K562 (cell line): ENCODE measurements around the gene OLFML2A. TPM values are rescaled to one million over a fixed set of nuclear protein-coding genes. Genes with fewer than 3 reads are reported as not detected.

Source experiments
- CBFB ChIP-seq: sonication (generic); formaldehyde crosslinking; IDR thresholded peaks from 2 replicates; pipeline ENCODE4 v1.4.0; 2020; ENCODE audit warnings: mild to moderate bottlenecking, missing genetic modification reagents
- CBX8 ChIP-seq: fragments of 200-600 bp; sonication (generic); IDR thresholded peaks from 2 replicates; pipeline ENCODE4 v1.6.1; 2012; ENCODE audit warnings: borderline replicate concordance, mixed run types, low read depth, mild to moderate bottlenecking, moderate library complexity, mixed read lengths, low read length, control low read depth, inconsistent platforms; ENCODE audit not compliant: poor library complexity, severe bottlenecking; ENCODE audit errors: extremely low read depth
- CC2D1A ChIP-seq: fragments of 450-650 bp; IDR thresholded peaks from 2 replicates; pipeline ENCODE4 v1.6.1; 2017; ENCODE audit warnings: mild to moderate bottlenecking
- CEBPZ ChIP-seq: fragments of 150-350 bp; IDR thresholded peaks from 2 replicates; pipeline ENCODE4 v1.6.1; 2014; ENCODE audit warnings: low read depth, mild to moderate bottlenecking, low read length, borderline replicate concordance
- ESRRB ChIP-seq: fragments of 250-450 bp; sonication (Bioruptor Pico); IDR thresholded peaks from 2 replicates; pipeline ENCODE4 v1.5.0; 2020; ENCODE audit warnings: mild to moderate bottlenecking, moderate library complexity, borderline replicate concordance
- JUND ChIP-seq, 2 experiments: IDR thresholded peaks; 2 replicates in 1 of 2; 3 replicates in 1 of 2; pipeline ENCODE4 v1.6.1; 2011; ENCODE audit warnings: borderline replicate concordance in 2 of 2, low read depth in 2 of 2, low read length in 2 of 2, improper control_type of control experiment in 1 of 2, missing biosample characterization in 1 of 2, missing genetic modification characterization in 1 of 2, missing genetic modification reagents in 1 of 2
- MNT ChIP-seq, 2 experiments: fragments of 450-650 bp; conservative IDR thresholded peaks; 2 replicates each; pipeline ENCODE4 v1.6.1; 2017; ENCODE audit warnings: mild to moderate bottlenecking in 2 of 2, moderate library complexity in 2 of 2
- PBX2 ChIP-seq, 2 experiments: IDR thresholded peaks in 1 of 2; conservative IDR thresholded peaks in 1 of 2; 2 replicates each; pipeline ENCODE4 v1.6.1; 2016; ENCODE audit warnings: low read depth in 2 of 2, mild to moderate bottlenecking in 1 of 2, missing compliant biosample characterization in 1 of 2, missing genetic modification characterization in 1 of 2, moderate library complexity in 1 of 2
- POLR2H ChIP-seq: IDR thresholded peaks from 2 replicates; pipeline ENCODE4 v1.6.1; 2016; ENCODE audit warnings: missing genetic modification characterization, low read depth, mild to moderate bottlenecking, control low read depth, missing compliant biosample characterization, moderate library complexity
- POU5F1 ChIP-seq: fragments of 150-350 bp; IDR thresholded peaks from 2 replicates; pipeline ENCODE4 v1.6.1; 2014; ENCODE audit warnings: borderline replicate concordance, low read length, low read depth, mild to moderate bottlenecking; ENCODE audit not compliant: partially characterized antibody
- SMAD1 ChIP-seq: fragments of 150-350 bp; IDR thresholded peaks from 2 replicates; pipeline ENCODE4 v1.6.1; 2014; ENCODE audit warnings: low read length, low read depth; ENCODE audit not compliant: partially characterized antibody
- SRF ChIP-seq, 2 experiments: fragments of 250-450, 450-650 bp in 1 of 2; sonication (Bioruptor Pico) in 1 of 2; sonication (generic) in 1 of 2; formaldehyde crosslinking; IDR thresholded peaks; 2 replicates each; pipeline versions ENCODE4 v1.5.0 to v1.5.1; 2020 to 2022; ENCODE audit warnings: mild to moderate bottlenecking in 1 of 2, missing genetic modification reagents in 1 of 2
- ZNF316 ChIP-seq: fragments of 450-650 bp; IDR thresholded peaks from 2 replicates; pipeline ENCODE4 v1.6.1; 2016
- ZNF717 ChIP-seq: fragments of 250-450 bp; sonication (Bioruptor Pico); IDR thresholded peaks from 2 replicates; pipeline ENCODE4 v1.5.0; 2021
- polyA plus RNA-seq, 8 experiments: library from polyadenylated mRNA; depleted of rRNA in 4 of 8; stranded (reverse) in 5 of 8; unstranded in 3 of 8; fragments of >200 nt; fragmentation: Nextera tagmentation in 2 of 8; fragmentation: Illumina TruSeq in 1 of 8; extraction: Ambion mirVana in 2 of 8; extraction: Trizol in 1 of 8; gene quantifications; 2 replicates each; pipeline versions ENCODE4 v1.2.1 to v1.2.3, GENCODE V29; 2011 to 2014; ENCODE audit warnings: inconsistent platforms in 1 of 8, missing spikeins in 1 of 8
- total RNA-seq, 7 experiments: library from RNA; depleted of rRNA in 6 of 7; stranded (reverse); fragments of >200 nt in 6 of 7; fragmentation: Illumina TruSeq in 2 of 7; extraction: Trizol in 2 of 7; gene quantifications; 2 replicates each; pipeline versions ENCODE4 v1.2.1 to v1.2.3, GENCODE V29; 2011 to 2021; ENCODE audit warnings: low replicate concordance in 1 of 7

OLFML2A gene
- total and polyA plus RNA-seq, 9 of the 15 experiments (the other 6 are each of a cell fraction or from before 2014, with no cell fraction given): 0.16 TPM; not detected in 8

- TF ChIP-seq POU5F1 (no peak), CC2D1A (peak; percentile 74), ZNF316 (peak; percentile 53), PBX2 (CRISPR knock-in tag; IDR thresholded peaks at IDR 0.05; ENCODE audit: low read depth) (no peak), PBX2 (tag; conservative IDR thresholded peaks at IDR 0.05; ENCODE audit: low read depth) (peak; percentile 25; the same call in 1 of the 2 replicates), SMAD1 (no peak), CBX8 (no peak), CBFB (CRISPR knock-in tag) (no peak), ESRRB (no peak), SRF (CRISPR knock-in tag; IDR thresholded peaks at IDR 0.05) (0 out of 4 replicates have a peak, but pooled peaks of 1 of the 2 experiments have one; percentile 53), CEBPZ (no peak), JUND (IDR thresholded peaks at IDR 0.05; ENCODE audit: borderline replicate concordance, low read depth, low read length) (0 out of 2 replicates have a peak, but pooled peaks have one; percentile 16), JUND (tag; IDR thresholded peaks at IDR 0.05; ENCODE audit: borderline replicate concordance, low read depth, low read length) (no peak), POLR2H (tag) (no peak), ZNF717 (CRISPR knock-in tag) (no peak), MNT (conservative IDR thresholded peaks at IDR 0.05) (0 out of 4 replicates have a peak, but pooled peaks of 1 of the 2 experiments have one; percentile 23)
Measured at GRCh38 chr9:124754289-124754688, 22.6 kb upstream of the OLFML2A start (continued).
